NCI-H146 treated with DMSO at 0.1 percent for 48 hours (cell line): Measurements from ENCODE around the gene HMX2.

Source experiments
- DNase-seq: peaks from one replicate; lab custom pipeline; 2025; ENCODE audit not compliant: unreplicated experiment; lab: John Stamatoyannopoulos, UW

The HMX2 gene, protein sequence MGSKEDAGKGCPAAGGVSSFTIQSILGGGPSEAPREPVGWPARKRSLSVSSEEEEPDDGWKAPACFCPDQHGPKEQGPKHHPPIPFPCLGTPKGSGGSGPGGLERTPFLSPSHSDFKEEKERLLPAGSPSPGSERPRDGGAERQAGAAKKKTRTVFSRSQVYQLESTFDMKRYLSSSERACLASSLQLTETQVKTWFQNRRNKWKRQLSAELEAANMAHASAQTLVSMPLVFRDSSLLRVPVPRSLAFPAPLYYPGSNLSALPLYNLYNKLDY

DNA sequence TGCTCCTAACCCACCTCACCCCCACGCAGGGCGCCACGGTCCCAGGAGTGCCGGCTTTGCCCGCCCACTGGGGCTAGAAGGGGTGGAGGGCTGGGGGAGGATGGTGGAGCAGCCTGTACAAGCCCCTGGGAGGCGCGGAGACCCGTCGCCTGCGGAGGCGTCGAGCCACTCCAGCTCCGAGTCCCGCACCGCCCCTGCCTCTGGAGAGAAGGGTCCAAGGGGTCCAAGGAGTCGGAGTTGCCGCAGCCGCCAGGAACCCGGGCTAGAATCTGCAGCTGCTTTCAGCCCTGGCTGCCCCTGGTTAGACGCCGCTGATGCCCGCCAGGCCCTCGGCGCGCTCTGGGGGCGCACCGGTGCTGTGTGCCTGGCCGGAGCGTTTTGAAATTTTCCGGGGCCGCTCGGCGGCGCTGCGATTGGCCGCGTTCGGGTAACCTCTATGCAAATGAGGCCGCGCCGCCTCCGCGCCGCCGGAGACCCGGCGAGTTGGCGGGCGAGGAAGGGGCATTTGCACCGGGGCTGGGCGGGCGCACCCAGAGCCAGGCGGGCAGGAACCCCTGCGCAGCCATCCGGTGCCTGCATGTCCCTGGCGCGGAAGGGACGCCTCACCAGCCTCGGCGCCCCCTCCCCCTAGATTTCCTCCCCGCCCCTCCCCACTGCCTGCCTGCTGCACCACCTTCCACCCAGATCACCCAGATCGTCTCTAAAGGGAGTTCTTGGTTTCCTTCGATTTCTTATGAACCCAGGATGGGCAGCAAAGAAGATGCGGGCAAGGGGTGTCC, at the start of gene HMX2:
HMX2 (plus strand) TSS at position 502 of the 779 bp plus-strand sequence; CDS start at position 745, 243 bp downstream.
- DNase-seq = no peak

DNA sequence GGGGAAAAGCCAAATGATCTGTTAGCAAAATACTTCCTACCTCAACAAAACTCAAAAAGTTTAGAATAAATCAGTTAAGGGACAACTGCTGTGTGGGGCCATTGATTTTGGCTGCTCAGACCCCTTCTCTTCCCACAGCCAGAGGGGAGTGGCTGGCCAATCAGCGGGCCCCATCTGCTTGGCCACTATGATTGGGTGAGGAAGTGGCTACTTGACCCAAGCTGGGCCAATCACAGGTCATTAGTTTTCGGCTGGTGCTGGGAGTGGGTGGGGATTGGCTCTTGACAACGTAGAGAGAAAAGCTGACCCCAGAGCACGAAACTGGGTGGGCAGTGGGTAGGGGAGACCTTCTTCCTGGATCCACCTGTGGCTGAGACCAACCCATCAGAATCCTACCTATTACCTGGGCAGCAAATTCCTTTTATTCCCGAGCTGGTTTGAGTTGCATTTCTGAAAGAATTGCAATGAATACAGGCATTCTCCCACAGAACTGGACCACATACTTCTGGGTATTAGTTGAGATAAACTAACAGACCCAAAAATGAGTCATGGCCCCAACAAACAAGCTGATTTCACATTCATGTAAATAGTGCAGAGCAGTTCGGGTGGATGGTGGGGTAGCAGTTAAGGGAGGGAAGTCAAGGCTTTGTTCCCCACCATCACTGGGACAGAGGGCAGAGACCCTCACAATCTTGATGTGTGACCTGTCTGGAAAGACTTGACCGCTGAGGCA, 47.7 kb upstream of the HMX2 start:
- DNase-seq = no peak

DNA sequence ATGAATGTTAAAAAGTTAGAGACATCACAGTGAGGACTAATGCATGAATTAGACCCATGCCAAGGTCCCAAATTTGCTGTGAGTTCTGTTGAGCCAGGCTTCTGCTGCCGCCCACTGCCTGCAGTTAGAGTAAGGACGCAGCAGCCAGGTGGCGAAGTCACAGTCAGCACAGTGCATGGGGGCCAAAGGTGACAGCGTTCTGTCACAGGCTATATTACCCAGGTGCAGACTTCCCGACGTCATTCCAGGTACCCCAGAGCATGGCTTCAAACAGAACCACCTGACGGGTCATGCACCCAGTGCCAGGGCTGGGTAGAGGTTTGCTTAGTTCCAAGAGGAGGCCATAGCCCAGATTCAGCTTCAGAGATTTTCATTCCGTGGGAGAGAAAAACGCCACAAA, 46.1 kb upstream of the HMX2 start:
- no peak for DNase-seq

DNA sequence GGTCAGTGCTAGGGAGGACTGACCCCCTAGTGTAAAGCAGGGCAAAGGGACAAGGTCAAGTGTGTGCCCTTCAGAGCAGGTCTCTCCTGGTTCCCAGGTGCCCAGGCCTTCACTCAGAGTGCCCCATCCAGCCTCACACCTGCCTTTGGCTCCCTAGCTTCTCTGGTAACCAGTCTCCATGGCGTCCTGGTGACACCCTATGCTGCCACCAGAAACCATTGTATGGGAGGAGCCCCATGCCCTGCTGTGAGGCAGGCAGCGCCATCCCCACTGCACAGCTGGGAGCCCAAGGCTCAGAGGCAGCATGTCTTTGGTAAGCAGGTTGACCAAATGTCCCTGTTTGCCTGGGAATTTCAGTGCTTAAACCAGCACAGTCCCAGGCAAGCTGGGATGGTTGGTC, 45.3 kb upstream of the HMX2 start:
- peak; percentile 50 for DNase-seq

DNA sequence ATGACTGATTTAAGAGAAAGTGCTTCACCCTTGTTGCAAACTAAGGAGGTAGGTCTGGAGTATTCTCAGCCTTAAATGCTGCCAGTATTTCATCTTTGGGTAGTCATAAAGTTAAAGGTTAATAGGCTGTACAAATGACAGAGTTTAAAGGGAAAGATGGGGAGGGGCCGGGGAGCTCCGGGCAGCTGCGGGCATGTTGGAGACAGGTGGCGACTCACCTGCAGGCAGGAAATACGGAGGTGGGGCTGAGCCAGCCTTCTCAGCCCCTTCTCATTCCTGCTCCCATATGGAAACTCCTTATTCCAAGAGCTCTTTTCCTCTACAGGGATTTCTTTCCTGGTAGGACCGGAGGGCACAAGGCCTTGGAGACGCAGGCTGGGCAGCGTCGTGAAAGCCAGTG, 44.0 kb upstream of the HMX2 start:
- peak; percentile 25 for DNase-seq

DNA sequence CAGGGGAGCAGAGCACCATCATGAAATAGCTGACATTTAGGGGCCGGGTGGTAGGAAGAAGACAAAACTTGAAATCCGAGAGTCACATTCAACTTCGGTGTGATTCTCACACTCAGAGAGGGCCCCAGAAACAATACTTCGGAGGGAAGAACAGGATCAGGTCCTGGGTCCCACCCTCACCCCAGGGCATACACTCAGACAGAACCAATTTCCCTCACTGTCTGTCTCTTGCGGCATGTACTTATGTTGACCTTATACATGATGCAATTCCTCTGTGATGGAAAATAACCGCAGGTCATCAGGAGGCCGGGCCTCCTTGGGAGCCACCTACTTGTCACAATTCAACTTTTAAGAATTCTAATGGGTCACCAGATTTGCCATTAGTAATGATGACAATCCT, 38.5 kb upstream of the HMX2 start:
- DNase-seq = no peak

DNA sequence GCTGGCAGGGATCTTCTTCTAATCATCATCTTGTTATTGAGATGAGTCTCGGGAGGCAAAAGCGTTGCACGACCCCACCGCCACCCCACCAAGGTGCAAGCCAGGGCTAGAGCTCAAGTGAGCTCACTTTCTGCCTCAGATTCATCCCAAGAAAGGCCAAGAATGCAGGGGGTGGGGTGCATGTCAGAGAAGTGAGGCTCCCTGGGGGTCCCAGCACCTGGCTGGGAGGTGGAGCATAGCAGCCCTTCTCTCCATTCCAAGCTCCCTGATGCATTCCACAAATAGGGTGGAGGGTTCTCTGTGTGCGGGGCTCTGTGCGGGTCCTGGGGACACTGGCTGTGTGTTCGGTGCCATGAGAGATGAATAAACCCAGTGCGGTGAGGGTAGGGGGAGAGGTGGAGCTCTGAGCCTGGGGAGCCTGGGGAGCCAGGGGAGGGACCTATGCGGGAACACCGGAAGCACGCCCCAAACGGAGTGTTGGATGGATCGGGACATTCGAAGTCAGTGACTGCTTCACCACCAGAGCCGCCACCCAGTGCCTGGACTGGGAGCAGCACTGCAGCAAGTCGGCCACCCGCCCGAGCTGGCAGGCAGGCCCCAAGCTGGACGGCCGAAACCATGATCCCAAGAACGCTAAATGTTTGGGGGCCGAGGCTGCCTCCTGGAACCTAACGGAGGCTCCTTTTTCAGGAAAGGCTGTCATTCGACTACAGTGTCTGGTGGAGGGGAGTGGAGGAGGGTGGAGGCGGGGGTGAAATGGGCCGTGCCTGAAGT, 30.1 kb upstream of the HMX2 start:
- DNase-seq = no peak

DNA sequence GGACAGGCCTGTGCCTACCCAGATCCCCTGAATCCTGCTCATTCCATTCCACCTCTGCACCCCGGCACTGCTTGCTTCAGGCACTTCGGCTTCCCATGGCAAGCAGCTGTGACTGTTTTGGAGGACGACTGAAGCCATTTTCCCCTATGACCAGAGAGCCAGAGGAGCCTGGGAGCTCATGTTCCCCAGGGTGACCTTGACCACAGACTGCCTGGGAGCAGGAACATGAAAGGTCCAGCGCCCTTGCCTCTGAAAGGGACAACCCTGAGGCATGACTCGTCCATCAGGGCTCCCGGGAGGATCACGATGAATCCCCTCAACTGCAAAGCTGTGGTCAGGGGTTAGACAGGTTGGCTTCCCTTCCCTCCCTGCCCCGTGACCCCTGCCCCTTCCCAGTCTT, 28.9 kb upstream of the HMX2 start:
- DNase-seq = no peak

DNA sequence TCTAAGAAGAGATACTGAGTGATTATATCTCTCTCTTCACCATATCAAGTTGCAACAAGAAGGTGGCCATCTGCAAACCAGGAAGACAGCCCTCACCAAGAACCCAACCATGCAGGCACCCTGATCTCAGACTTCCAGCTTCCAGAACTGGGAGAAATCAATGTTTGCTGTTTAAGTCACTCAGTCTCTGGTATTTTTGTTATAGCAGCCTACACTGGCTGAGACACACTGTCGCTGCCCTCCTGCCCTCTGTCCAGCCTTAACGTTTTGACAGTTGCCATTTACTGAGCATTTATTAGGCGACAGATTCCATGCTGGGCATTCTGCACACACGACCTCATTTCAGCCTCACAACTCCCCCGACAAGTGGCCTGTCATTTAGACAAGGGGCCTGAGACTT, 21.7 kb upstream of the HMX2 start:
- DNase-seq = no peak

DNA sequence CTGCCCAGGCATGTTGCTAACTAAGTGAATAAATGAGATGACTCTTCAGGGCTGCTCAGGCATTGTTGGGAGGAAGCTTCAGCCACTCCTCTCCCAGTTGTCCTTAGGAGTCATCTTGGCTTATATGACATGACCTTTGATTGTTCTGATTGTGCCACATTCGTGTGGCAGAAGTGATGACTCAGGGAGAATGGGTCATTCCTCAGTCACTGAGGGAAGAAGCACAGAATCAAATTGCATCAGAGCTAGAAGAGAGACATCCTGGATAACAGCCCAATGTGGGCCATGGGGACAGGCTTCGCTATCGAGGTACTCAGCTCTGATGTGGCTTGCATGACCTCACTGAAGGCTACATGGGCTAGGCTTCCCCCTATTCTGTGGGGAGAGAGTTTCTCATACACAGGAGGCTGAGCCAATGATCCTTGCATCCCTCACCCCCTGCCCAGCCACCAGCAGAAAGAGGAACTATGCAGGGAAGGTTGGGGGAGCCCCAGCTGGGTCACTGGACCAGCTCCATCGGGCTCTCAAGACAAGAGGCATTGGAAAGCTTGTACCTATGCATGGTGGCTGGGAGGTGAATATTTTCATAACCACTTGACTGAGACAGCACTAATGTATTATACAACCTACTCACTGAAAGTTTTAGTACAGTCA, 18.2 kb upstream of the HMX2 start:
- no peak for DNase-seq

DNA sequence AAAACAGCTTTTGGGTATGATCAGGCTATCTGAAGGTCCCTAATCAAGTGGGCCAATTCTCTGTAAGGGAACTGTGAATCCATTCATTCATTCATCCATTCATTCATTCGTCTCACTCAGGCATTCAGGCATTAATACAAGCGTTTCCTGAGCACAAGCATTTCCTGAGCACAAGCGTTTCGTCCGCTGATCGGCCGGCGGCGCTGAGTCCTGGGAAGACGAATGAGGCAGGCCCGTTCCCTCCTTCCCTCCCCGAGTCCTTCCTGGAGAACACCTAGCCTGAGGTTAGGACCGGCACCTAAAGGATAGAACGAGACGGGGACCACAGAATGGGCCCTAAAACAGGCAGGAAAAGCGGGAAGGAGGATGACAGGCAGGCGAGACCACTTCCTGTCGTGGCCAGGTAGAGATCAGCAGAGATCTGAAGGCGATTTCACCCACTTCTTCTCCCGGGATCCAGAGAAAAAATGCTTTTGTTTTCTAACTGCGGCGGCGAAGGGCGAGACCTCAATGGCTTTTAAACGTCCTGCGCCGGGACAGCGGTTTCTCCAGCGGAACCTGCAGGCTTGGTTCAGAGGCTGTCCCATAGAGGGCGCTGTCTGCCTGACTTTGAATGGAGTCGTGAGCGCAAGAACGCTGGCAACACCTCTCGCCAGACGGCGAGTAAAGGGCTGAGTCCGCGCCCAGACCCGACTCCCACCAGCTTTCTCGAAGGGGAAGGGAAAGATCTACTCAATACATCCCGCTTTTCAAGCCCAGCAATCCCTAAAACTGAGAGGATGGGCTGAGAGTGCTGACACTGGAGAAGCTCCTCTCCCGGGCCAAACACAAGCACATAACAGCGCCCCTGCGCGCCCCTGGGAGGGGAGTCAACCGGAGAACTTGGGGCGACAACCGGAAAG, 15.1 kb upstream of the HMX2 start:
- DNase-seq = peak; percentile 58

DNA sequence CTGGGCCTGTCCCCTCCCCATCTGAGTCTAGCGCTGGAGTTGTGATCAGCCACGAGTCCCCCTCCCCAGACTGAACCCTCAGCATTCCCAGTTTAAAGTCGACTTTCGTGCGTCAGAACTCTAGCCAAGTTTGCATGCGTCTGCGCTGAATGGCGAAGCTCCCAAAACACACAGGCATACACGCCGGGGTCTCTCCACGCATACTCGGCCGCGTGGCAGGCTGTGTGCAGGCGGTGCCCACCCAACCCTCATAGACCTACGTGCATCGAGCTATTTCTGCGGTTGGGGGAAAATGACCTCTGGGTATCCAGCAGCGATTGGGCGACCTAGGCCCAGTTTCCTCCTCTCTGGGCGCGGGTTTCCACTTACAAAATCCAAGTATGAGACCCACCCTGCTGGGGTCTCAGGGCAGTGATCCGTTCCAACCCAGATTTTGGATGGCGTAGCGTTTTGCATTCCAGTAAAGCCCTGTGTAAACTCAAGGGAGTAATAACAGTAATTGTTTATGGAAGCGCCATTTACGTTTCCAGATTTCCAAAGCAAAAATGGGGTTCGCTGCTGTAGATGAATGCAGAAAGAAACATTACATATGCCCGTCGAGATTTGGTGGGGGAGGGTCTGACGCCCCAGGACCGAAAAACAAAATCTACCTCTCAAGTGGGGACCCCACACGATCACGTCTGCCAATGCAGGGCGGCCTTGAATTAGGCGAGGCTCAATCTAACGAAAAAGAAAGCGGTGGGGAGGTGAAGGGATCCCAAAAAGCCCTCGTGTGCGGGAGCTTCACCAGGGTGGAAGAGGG, 14.2 kb upstream of the HMX2 start:
- DNase-seq = no peak

DNA sequence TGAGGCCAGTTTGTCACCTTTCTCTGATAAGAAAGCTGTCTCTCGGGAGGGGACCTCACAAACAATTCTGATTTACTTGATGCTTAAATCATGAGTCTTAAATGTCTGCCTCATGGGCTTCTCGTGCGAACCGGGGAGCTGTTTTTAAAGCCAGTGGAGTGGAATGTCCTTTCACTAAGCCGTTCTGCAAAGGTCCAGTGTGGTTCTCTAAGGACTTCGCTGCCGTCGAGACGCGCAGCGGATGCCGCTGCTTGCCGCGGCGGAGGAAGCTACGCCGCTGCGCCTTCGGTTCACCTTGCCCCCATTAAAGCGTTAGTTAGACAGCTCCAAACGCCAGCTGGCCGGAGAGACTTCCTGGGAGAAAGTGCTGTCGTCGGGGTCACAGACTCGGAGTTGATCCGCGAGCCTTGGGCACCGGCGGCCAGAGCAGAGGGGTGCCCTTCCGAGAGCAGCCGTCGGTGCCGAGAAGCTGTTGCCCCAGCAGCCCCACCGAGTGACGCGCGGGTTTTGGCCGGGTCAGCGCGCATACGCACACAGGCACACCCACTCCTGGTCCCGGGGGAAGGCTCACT, 13.5 kb upstream of the HMX2 start:
- no peak for DNase-seq

DNA sequence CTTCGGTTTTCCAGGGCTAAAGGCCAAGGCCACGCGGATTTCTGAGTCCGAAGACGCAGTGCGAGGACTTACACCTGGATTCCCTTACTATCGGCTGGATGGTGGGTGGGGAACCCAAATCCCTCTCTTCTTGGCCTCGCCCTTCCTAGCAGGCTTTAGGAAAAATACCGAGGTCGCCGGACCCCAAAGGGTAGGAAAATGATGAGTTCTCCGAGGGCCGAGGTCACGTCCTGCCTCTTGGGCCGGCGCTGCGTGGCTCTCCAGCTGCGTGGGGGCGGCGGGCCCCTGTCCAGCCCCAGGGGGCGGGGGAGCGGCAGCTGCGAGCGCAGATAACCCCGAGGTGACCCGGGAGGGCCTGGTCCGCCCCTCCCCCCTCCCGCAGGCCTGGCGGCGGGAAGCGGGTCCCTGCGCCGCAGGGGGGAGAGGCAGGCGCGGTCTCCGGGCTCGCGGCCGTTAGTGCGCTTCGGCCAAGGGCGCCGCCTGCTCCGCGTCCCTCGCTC, 13.0 kb upstream of the HMX2 start:
- peak; percentile 31 for DNase-seq

DNA sequence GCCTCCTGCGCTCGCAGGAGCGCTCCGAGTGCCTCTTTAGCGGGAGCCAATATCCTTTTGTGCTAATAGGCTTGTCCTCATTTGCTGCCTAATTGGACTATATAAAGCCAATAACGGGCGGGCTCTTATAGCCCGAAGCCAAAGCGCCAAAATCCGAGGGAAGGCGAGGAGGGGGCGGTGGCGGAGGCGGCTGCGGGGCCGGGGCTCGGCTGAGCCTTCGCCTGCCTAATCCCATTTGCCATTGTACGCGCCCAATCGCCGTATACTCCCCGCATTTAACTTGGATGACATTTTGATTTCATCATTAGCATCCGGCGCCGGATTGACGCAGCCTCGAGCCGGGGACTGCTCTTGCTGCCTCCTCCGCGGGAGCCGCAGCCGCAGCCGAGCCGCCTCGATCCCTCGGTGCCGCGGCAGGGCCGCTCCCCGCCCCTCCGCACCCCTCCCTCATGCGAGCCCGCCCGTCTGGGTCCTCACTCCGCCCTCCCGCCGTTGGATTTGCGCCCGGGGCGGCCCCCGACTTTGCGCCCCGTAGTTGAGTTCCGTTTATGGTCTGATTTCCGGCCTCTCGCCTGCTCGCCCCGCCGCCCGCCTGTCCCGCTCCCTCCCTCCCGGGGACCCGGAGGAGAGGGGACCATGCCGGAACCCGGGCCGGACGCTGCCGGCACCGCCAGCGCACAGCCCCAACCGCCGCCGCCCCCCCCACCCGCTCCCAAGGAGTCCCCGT, 12.4 kb upstream of the HMX2 start, which contains the start of gene HMX3:
HMX3 (plus strand) TSS at position 556 of the 727 bp plus-strand sequence; CDS start at position 637, 81 bp downstream.
- peak; percentile 18 for DNase-seq

DNA sequence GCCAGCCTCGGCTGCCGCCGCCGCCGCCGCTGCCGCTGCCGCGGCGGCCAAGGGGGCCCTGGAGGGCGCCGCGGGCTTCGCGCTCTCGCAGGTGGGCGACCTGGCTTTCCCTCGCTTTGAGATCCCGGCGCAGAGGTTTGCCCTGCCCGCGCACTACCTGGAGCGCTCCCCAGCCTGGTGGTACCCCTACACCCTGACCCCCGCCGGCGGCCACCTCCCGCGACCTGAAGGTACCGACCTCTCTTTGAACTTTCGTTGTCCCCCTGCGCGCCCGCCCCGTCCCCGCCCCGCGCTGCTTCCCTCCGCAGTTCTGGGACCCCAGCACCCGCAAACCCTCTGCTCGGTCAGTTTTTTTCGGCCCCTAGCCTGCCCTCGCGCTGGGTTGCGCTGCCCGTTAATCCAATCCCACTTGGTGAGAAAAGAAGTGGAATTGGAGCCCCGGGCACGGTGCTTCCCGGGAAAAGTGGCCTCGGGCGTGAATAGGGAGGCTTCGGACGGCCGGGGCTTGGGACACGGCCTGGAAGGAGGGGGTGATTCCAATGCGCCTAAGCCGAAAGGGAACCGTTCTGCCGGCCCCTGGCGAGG, 11.6 kb upstream of the HMX2 start:
- no peak for DNase-seq
